Measurements from ENCODE around the gene KRTAP4-1. TPM values are rescaled to one million over a fixed set of nuclear protein-coding genes. Genes with fewer than 3 reads are reported as not detected.
"Not testable (repeated sequence)": the region's sequence is repeated elsewhere in the genome, so short reads cannot be mapped to it uniquely, and the experiment has no call there.

Gene KRTAP4-1
- polyA plus RNA-seq, 1 experiment: 0.12 TPM

GRCh38 chr17:41144846-41145245, 39.9 kb downstream of the KRTAP4-1 start:
- Histone ChIP-seq H3K36me3 (ENCODE audit: control insufficient read depth, insufficient read depth, low read length) (no peaks in the 10 kb centered on the region), H3K27me3 (ENCODE audit: control insufficient read depth, insufficient read depth, low read length) (no peaks in the 10 kb centered on the region), H3K4me3 (ENCODE audit: low read depth, low read length) (no peak overlapping the region)
- CTCF ChIA-PET: no interaction called here
- TF ChIP-seq CTCF (IDR thresholded peaks at IDR 0.05; ENCODE audit: insufficient read depth, low read depth, low read length): no peak
- POLR2A ChIA-PET: no interaction called here
- no peak for DNase-seq (ENCODE audit: low read depth)

- Histone ChIP-seq H3K36me3 (ENCODE audit: control insufficient read depth, insufficient read depth, low read length) (no peaks in the 10 kb centered on the region), H3K27me3 (ENCODE audit: control insufficient read depth, insufficient read depth, low read length) (no peaks in the 10 kb centered on the region), H3K4me3 (ENCODE audit: low read depth, low read length) (no peak overlapping the region)
- TF ChIP-seq CTCF (IDR thresholded peaks at IDR 0.05; ENCODE audit: insufficient read depth, low read depth, low read length): no peak
- ChIA-PET POLR2A (no interaction called here), CTCF (interaction anchor here (0.6 kb wide), 1 partner anchor 270 kb away, joined by 3 read pairs; no protein-coding TSS in a partner anchor)
- no peak for DNase-seq (ENCODE audit: low read depth)
These were observed 43.4 kb downstream of the KRTAP4-1 start for GRCh38 chr17:41141361-41141760.

- DNase-seq (ENCODE audit: low read depth): peak; percentile 60
- ChIA-PET POLR2A (no interaction called here), CTCF (no interaction called here)
- H3K36me3 ChIP-seq (ENCODE audit: control insufficient read depth, insufficient read depth, low read length): no peaks in the 10 kb centered on the region
- H3K4me3 ChIP-seq (ENCODE audit: low read depth, low read length): no peak within 1 kb of the TSS
- TF ChIP-seq CTCF (IDR thresholded peaks at IDR 0.05; ENCODE audit: insufficient read depth, low read depth, low read length): no peak
- H3K27me3 ChIP-seq (ENCODE audit: control insufficient read depth, insufficient read depth, low read length): no peaks in the 10 kb centered on the region
These were observed 44.2 kb downstream of the KRTAP4-1 start, which contains the start of gene KRTAP4-6 for GRCh38 chr17:41140360-41141131. TSS of gene KRTAP4-6 (minus strand) at chr17:41140544. CDS start at chr17:41140487, 57 bp downstream.

GRCh38 chr17:41139865-41140264, 44.8 kb downstream of the KRTAP4-1 start:
- H3K36me3 ChIP-seq (ENCODE audit: control insufficient read depth, insufficient read depth, low read length); POLR2A ChIA-PET; DNase-seq (ENCODE audit: low read depth); H3K27me3 ChIP-seq (ENCODE audit: control insufficient read depth, insufficient read depth, low read length); H3K4me3 ChIP-seq (ENCODE audit: low read depth, low read length): not testable (repeated sequence)
- CTCF ChIA-PET: interaction anchor here (0.7 kb wide), 1 partner anchor 410 kb away, joined by 3 read pairs; no protein-coding TSS in a partner anchor

Small RNA genes within 50 kb of the gene (small RNA-seq; reads per million reads assigned to genes)
- gene KRTAP4-17P (ENCODE audit: insufficient read length, low read depth, low replicate concordance): not detected

Other genes with a start within 250 kb of the KRTAP4-1 start
- 0.09 and 0.11 TPM in 2 replicates for gene KRT23, start 247.3 kb downstream of the KRTAP4-1 start, polyA plus RNA-seq (2011; rRNA removed)
- gene KRT39, start 218.0 kb downstream of the KRTAP4-1 start, polyA plus RNA-seq (2011; rRNA removed): not detected in 2 replicates
- not detected in 2 replicates for gene KRT40, start 200.6 kb downstream of the KRTAP4-1 start, polyA plus RNA-seq (2011; rRNA removed)
- gene KRTAP3-3, start 190.7 kb downstream of the KRTAP4-1 start, polyA plus RNA-seq (2011; rRNA removed): not detected in 2 replicates
- not detected in 2 replicates for gene KRTAP3-2, start 185.0 kb downstream of the KRTAP4-1 start, polyA plus RNA-seq (2011; rRNA removed)
- gene KRTAP3-1, start 175.8 kb downstream of the KRTAP4-1 start, polyA plus RNA-seq (2011; rRNA removed): 0.16 TPM in 1 of 2 replicates, not detected in the other
- gene KRTAP1-5, start 157.7 kb downstream of the KRTAP4-1 start, polyA plus RNA-seq (2011; rRNA removed): 62.3 and 65.1 TPM in 2 replicates
- gene KRTAP1-4, start 154.7 kb downstream of the KRTAP4-1 start, polyA plus RNA-seq (2011; rRNA removed): not detected in 2 replicates
- not detected in 2 replicates for gene KRTAP1-3, start 150.0 kb downstream of the KRTAP4-1 start, polyA plus RNA-seq (2011; rRNA removed)
- gene KRTAP1-1, start 143.5 kb downstream of the KRTAP4-1 start, polyA plus RNA-seq (2011; rRNA removed): 0.32 TPM in 1 of 2 replicates, not detected in the other
- not detected in 2 replicates for gene KRTAP2-1, start 137.6 kb downstream of the KRTAP4-1 start, polyA plus RNA-seq (2011; rRNA removed)
- 0.16 TPM in 1 of 2 replicates, not detected in the other for gene KRTAP2-2, start 129.7 kb downstream of the KRTAP4-1 start, polyA plus RNA-seq (2011; rRNA removed)
- 1.3 and 1.4 TPM in 2 replicates for gene KRTAP2-3, start 124.8 kb downstream of the KRTAP4-1 start, polyA plus RNA-seq (2011; rRNA removed)
- not detected in 2 replicates for gene KRTAP2-4, start 119.0 kb downstream of the KRTAP4-1 start, polyA plus RNA-seq (2011; rRNA removed)
- not detected in 2 replicates for gene KRTAP4-7, start 100.8 kb downstream of the KRTAP4-1 start, polyA plus RNA-seq (2011; rRNA removed)
- gene KRTAP4-8, start 86.8 kb downstream of the KRTAP4-1 start, polyA plus RNA-seq (2011; rRNA removed): not detected in 2 replicates
- not detected in 2 replicates for gene KRTAP4-16, start 82.7 kb downstream of the KRTAP4-1 start, polyA plus RNA-seq (2011; rRNA removed)
- gene KRTAP4-9, start 79.5 kb downstream of the KRTAP4-1 start, polyA plus RNA-seq (2011; rRNA removed): not detected in 2 replicates
- not detected in 2 replicates for gene KRTAP4-11, start 66.5 kb downstream of the KRTAP4-1 start, polyA plus RNA-seq (2011; rRNA removed)
- gene KRTAP4-12, start 60.7 kb downstream of the KRTAP4-1 start, polyA plus RNA-seq (2011; rRNA removed): 0.11 TPM in 1 of 2 replicates, not detected in the other
- gene KRTAP4-6, start 44.4 kb downstream of the KRTAP4-1 start, polyA plus RNA-seq (2011; rRNA removed): not detected in 2 replicates
- gene KRTAP4-5, start 35.1 kb downstream of the KRTAP4-1 start, polyA plus RNA-seq (2011; rRNA removed): not detected in 2 replicates
- gene KRTAP4-4, start 24.2 kb downstream of the KRTAP4-1 start, polyA plus RNA-seq (2011; rRNA removed): not detected in 2 replicates
- gene KRTAP4-3, start 16.7 kb downstream of the KRTAP4-1 start, polyA plus RNA-seq (2011; rRNA removed): not detected in 2 replicates
- gene KRTAP4-2, start 6.7 kb downstream of the KRTAP4-1 start, polyA plus RNA-seq (2011; rRNA removed): not detected in 2 replicates
- not detected in 2 replicates for gene KRTAP9-1, start 5.0 kb upstream of the KRTAP4-1 start, polyA plus RNA-seq (2011; rRNA removed)
- not detected in 2 replicates for gene KRTAP9-2, start 41.7 kb upstream of the KRTAP4-1 start, polyA plus RNA-seq (2011; rRNA removed)
- gene KRTAP9-3, start 47.5 kb upstream of the KRTAP4-1 start, polyA plus RNA-seq (2011; rRNA removed): not detected in 2 replicates
- not detected in 2 replicates for gene KRTAP9-8, start 53.1 kb upstream of the KRTAP4-1 start, polyA plus RNA-seq (2011; rRNA removed)
- not detected in 2 replicates for gene KRTAP9-4, start 64.8 kb upstream of the KRTAP4-1 start, polyA plus RNA-seq (2011; rRNA removed)
- not detected in 2 replicates for gene KRTAP9-9, start 70.5 kb upstream of the KRTAP4-1 start, polyA plus RNA-seq (2011; rRNA removed)
- gene KRTAP9-6, start 80.5 kb upstream of the KRTAP4-1 start, polyA plus RNA-seq (2011; rRNA removed): not detected in 2 replicates
- not detected in 2 replicates for gene KRTAP9-7, start 90.8 kb upstream of the KRTAP4-1 start, polyA plus RNA-seq (2011; rRNA removed)
- gene KRTAP29-1, start 117.9 kb upstream of the KRTAP4-1 start, polyA plus RNA-seq (2011; rRNA removed): not detected in 2 replicates
- not detected in 2 replicates for gene KRTAP16-1, start 124.4 kb upstream of the KRTAP4-1 start, polyA plus RNA-seq (2011; rRNA removed)
- gene KRTAP17-1, start 130.8 kb upstream of the KRTAP4-1 start, polyA plus RNA-seq (2011; rRNA removed): not detected in 2 replicates
- not detected in 2 replicates for gene KRT33A, start 165.9 kb upstream of the KRTAP4-1 start, polyA plus RNA-seq (2011; rRNA removed)
- 1.2 and 1.8 TPM in 2 replicates for gene KRT33B, start 184.9 kb upstream of the KRTAP4-1 start, polyA plus RNA-seq (2011; rRNA removed)
- 151 and 156 TPM in 2 replicates for gene KRT34, start 197.4 kb upstream of the KRTAP4-1 start, polyA plus RNA-seq (2011; rRNA removed)
- 0.11 TPM in 1 of 2 replicates, not detected in the other for gene KRT31, start 212.7 kb upstream of the KRTAP4-1 start, polyA plus RNA-seq (2011; rRNA removed)
- gene KRT37, start 239.7 kb upstream of the KRTAP4-1 start, polyA plus RNA-seq (2011; rRNA removed): not detected in 2 replicates